Endothelial cell (in vitro differentiated cells): ENCODE results near the gene BATF3. TPM values are rescaled to one million over a fixed set of nuclear protein-coding genes. Genes with fewer than 3 reads are reported as not detected.
"Not testable (repeated sequence)": the region's sequence is repeated elsewhere in the genome, so short reads cannot be mapped to it uniquely, and the experiment has no call there.

Experiments
- DNase-seq: peaks from one replicate; pipeline ENCODE4 v3.0.0; 2021; ENCODE audit warnings: low spot score
- H3K27ac Mint-ChIP-seq: one replicate; pipeline ENCODE4 v1.8.0; 2021; ENCODE audit warnings: mixed read lengths, inconsistent platforms; ENCODE audit not compliant: unreplicated experiment
- H3K27me3 Mint-ChIP-seq: one replicate; pipeline ENCODE4 v1.8.0; 2021; ENCODE audit warnings: mild to moderate bottlenecking, moderate library complexity, mixed read lengths, inconsistent platforms; ENCODE audit not compliant: unreplicated experiment
- H3K36me3 Mint-ChIP-seq: one replicate; pipeline ENCODE4 v1.8.0; 2021; ENCODE audit warnings: mild to moderate bottlenecking, low read depth, mixed read lengths, inconsistent platforms; ENCODE audit not compliant: unreplicated experiment
- H3K4me1 Mint-ChIP-seq: one replicate; pipeline ENCODE4 v1.8.0; 2021; ENCODE audit warnings: mild to moderate bottlenecking, mixed read lengths, inconsistent platforms; ENCODE audit not compliant: unreplicated experiment
- H3K4me3 Mint-ChIP-seq: one replicate; pipeline ENCODE4 v1.8.0; 2021; ENCODE audit warnings: mild to moderate bottlenecking, mixed read lengths, inconsistent platforms; ENCODE audit not compliant: unreplicated experiment
- H3K9me3 Mint-ChIP-seq: one replicate; pipeline ENCODE4 v1.8.0; 2021; ENCODE audit warnings: mixed read lengths, inconsistent platforms; ENCODE audit not compliant: unreplicated experiment
- total RNA-seq: library from RNA; stranded (reverse); fragmentation: NEBNext Ultra II Directional; extraction: Animal tissue kit (Norgen Biotek cat#: 25700); gene quantifications from one replicate; pipeline ENCODE4 v1.2.1, GENCODE V29; 2021; ENCODE audit not compliant: unreplicated experiment
- TF ChIP-seq, protein P1 (sequence below): fragments of 200-600 bp; sonication (generic); IDR thresholded peaks from one replicate; pipeline ENCODE4 v1.5.0; 2021; ENCODE audit warnings: antibody characterized with exemption; ENCODE audit not compliant: unreplicated experiment

The BATF3 gene
- total RNA-seq, 1 donor from 2014 or later: 0.54 TPM

DNA sequence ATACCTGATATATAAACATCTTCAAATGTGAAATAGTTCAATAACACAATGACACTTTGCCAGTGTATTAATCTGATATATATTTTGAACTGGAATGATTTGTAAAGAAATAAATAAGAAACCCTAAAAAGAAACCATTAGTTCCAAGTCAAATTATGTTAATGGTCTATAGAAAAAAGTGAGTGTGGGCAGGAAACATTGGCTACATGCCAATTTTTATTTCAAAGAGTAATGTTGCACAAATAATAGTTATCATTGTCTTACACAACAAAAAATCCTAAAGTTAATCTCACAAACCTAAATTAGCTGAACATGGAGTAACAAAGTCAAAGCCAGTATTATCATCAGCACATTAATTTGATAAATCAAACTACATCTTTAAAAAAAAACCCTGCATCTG lies 37.9 kb upstream of the BATF3 start:
- H3K9me3 Mint-ChIP-seq: no peaks in the 10 kb centered on the region
- H3K27me3 Mint-ChIP-seq: peaks cover 1% of the 10 kb centered on the region
- H3K4me1 Mint-ChIP-seq: no peaks in the 10 kb centered on the region
- TF ChIP-seq, protein P1, sequence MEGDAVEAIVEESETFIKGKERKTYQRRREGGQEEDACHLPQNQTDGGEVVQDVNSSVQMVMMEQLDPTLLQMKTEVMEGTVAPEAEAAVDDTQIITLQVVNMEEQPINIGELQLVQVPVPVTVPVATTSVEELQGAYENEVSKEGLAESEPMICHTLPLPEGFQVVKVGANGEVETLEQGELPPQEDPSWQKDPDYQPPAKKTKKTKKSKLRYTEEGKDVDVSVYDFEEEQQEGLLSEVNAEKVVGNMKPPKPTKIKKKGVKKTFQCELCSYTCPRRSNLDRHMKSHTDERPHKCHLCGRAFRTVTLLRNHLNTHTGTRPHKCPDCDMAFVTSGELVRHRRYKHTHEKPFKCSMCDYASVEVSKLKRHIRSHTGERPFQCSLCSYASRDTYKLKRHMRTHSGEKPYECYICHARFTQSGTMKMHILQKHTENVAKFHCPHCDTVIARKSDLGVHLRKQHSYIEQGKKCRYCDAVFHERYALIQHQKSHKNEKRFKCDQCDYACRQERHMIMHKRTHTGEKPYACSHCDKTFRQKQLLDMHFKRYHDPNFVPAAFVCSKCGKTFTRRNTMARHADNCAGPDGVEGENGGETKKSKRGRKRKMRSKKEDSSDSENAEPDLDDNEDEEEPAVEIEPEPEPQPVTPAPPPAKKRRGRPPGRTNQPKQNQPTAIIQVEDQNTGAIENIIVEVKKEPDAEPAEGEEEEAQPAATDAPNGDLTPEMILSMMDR: no peak
- peaks cover 9% of the 10 kb centered on the region for H3K36me3 Mint-ChIP-seq
- H3K4me3 Mint-ChIP-seq: no peak overlapping the region
- H3K27ac Mint-ChIP-seq: no peak overlapping the region
- DNase-seq: no peak

DNA sequence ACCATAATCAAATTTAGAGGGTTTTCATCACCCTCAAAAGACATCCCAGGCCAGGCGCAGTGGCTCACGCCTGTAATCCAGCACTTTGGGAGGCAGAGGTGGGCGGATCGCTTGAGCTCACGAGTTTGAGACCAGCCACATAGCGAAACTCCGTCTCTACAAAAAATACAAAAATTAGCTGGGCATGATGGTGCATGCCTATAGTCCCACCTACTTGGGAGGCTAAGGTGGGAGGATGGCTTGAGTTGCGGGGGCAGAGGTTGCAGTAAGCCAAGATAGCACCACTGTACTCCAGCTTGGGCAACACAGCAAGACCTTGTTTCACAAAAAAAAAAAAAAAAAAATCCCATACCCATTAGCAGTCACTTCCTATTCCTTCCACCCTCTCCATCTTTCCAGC lies 33.5 kb upstream of the BATF3 start:
- Mint-ChIP-seq H3K4me3 (no peak overlapping the region), H3K36me3 (no peaks in the 10 kb centered on the region), H3K9me3 (no peaks in the 10 kb centered on the region), H3K27me3 (peaks cover 1% of the 10 kb centered on the region), H3K4me1 (no peaks in the 10 kb centered on the region), H3K27ac (no peak overlapping the region)
- DNase-seq: no peak
- TF ChIP-seq, protein P1: no peak

DNA sequence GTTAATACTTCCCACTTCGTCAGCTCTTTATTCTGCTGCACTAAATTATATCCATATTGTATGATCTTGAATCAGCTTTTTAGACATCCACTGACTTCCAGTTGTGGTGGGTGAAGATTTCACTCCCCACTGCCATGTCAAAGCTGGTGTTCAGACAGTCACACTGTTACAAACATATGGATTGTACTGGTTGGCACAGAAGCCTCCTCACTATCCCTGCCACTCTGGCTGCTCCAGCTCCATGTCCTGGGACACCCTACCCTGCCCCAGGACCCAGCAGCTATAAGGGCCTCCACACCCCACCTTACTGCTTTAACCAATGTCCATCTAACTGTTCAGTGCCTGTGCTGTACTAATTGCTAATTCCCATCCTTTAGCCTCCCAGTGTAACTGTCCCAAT lies 32.0 kb upstream of the BATF3 start:
- Mint-ChIP-seq H3K9me3 (no peaks in the 10 kb centered on the region), H3K27me3 (peaks cover 1% of the 10 kb centered on the region), H3K36me3 (peaks cover 4% of the 10 kb centered on the region), H3K27ac (no peak overlapping the region), H3K4me1 (no peaks in the 10 kb centered on the region), H3K4me3 (no peak overlapping the region)
- TF ChIP-seq, protein P1: no peak
- no peak for DNase-seq

DNA sequence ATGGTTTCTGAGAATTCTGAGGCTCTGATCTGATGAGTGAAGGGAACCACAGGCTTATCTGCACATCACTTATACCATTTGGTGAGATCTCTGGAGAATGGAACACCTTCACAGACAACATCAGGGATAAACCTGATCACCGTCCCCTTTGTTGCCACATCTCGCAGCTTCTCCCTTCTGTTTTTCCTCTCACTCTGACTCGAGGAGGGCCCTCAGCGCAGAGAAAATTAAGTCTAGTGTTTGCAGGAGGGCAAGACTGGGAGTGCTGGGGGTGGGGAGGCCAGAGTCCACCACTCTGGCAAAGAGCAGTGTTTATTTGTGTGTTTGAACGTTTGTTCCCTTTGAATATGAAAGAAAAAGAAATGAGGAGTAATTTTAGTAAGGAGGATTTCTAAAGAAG lies 29.0 kb upstream of the BATF3 start:
- Mint-ChIP-seq H3K27me3 (peaks cover 13% of the 10 kb centered on the region), H3K36me3 (peaks cover 19% of the 10 kb centered on the region), H3K4me3 (no peak overlapping the region), H3K4me1 (no peaks in the 10 kb centered on the region), H3K9me3 (peaks cover 10% of the 10 kb centered on the region), H3K27ac (no peak overlapping the region)
- no peak for DNase-seq
- TF ChIP-seq, protein P1: no peak

DNA sequence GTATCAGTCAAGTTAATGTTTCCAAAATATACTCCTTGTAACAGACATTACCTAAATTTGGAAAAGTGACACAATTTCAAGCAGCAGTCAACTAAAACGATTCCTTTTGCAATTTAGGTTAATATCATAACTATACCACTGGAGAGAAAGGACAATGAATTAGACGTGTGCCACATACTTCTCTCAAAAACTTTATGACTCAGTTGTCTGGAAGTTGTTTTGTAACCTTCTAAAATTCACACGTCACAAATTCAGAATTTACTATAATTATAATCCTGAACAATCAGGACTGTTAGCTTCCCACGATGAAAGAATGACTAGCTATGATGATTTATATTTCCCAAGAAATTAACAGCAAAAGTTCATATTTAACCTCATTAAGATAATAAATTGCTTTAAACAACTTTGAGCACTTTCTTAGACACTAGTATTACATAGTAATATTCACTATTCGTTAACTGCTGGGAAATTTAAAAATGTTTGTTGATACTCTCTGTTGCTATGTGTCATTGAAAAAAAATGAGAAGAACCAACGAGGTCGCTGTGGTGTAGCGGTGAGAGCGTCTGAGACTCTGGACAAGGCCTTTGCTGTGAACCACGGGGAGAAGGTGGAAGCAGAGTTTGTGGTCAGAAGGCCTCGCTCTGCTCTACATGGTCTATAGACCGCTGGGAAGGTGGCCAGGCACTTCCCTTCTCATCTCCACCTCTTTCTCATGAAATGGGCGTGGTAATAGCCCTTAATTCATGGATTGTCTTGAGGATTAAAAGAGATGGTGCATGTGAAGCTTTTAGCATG lies 27.9 kb upstream of the BATF3 start:
- Mint-ChIP-seq H3K27ac (no peak overlapping the region), H3K9me3 (peaks cover 10% of the 10 kb centered on the region), H3K27me3 (peaks cover 12% of the 10 kb centered on the region), H3K36me3 (peaks cover 23% of the 10 kb centered on the region), H3K4me1 (peaks cover 2% of the 10 kb centered on the region), H3K4me3 (no peak overlapping the region)
- TF ChIP-seq, protein P1: no peak
- no peak for DNase-seq

DNA sequence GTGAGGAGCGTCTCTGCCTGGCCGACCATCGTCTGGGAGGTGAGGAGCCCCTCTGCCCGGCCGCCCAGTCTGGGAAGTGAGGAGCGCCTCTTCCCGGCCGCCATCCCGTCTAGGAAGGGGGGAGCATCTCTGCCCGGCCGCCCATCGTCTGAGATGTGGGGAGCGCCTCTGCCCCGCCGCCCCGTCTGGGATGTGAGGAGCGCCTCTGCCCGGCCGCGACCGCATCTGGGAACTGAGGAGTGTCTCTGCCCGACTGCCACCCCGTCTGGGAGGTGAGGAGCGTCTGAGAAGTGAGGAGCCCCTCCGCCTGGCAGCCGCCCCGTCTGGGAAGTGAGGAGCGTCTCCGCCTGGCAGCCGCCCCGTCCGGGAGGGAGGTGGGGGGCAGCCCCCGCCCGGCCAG lies 25.0 kb upstream of the BATF3 start:
- peaks cover 23% of the 10 kb centered on the region for H3K36me3 Mint-ChIP-seq
- DNase-seq, H3K4me3 Mint-ChIP-seq, H3K27ac Mint-ChIP-seq: not testable (repeated sequence)
- H3K9me3 Mint-ChIP-seq: peaks cover 10% of the 10 kb centered on the region
- peaks cover 17% of the 10 kb centered on the region for H3K4me1 Mint-ChIP-seq
- peaks cover 12% of the 10 kb centered on the region for H3K27me3 Mint-ChIP-seq
